Measurements from ENCODE around the gene RAD51C. TPM values are rescaled to one million over a fixed set of nuclear protein-coding genes. Genes with fewer than 3 reads are reported as not detected.

Gene RAD51C
- polyA plus RNA-seq, 2 of the 4 experiments (the other 2 are of a cell fraction), result 83.4 to 121 TPM

GRCh38 chr17:58722274-58722673 lies 29.9 kb downstream of the RAD51C start:
- no peak overlapping the region for H3K27ac ChIP-seq
- TF ChIP-seq CHD4 (IDR thresholded peaks at IDR 0.05; ENCODE audit: borderline replicate concordance) (no peak), MAFK (IDR thresholded peaks at IDR 0.05; ENCODE audit: partially characterized antibody) (no peak), GATA3 (IDR thresholded peaks at IDR 0.05; ENCODE audit: borderline replicate concordance) (no peak), ESRRA (IDR thresholded peaks at IDR 0.05; ENCODE audit: borderline replicate concordance, low read length) (no peak), TFCP2L1 (CRISPR knock-in tag; IDR thresholded peaks at IDR 0.05) (no peak), HDAC2 (IDR thresholded peaks at IDR 0.05) (no peak), RAD21 (conservative IDR thresholded peaks at IDR 0.05 in 1 of 2, IDR thresholded peaks at IDR 0.05 in 1 of 2) (no peak), ATOH8 (CRISPR knock-in tag; IDR thresholded peaks at IDR 0.05; ENCODE audit: low read depth) (no peak), USF2 (IDR thresholded peaks at IDR 0.05) (no peak), RNF2 (IDR thresholded peaks at IDR 0.05; ENCODE audit: borderline replicate concordance, low read depth) (no peak), E2F6 (IDR thresholded peaks at IDR 0.05; ENCODE audit: borderline replicate concordance, low read depth) (no peak), TP53 (CRISPR knock-in tag; IDR thresholded peaks at IDR 0.05) (no peak)
- no peak for ATAC-seq
- ChIA-PET POLR2A (no interaction called here), CTCF (interaction anchor here (2.1 kb wide), 1 partner anchor 11 kb away, joined by 5 read pairs; no protein-coding TSS in a partner anchor)
- no peak for DNase-seq (ENCODE audit: low read depth in 1 of 2, low spot score in 1 of 2)
- H3K4me2 ChIP-seq, result no peak overlapping the region
- no peak overlapping the region for H3K4me3 ChIP-seq
- no peaks in the 10 kb centered on the region for H3K4me1 ChIP-seq
- FAIRE-seq, result no peak
- H3K9me3 ChIP-seq, result no peaks in the 10 kb centered on the region
- WGBS (ENCODE audit: missing lambda C conversion rate), result 72% methylated on average over 1 of the region's 1 CpG

- FAIRE-seq (peak; percentile 36), DNase-seq (ENCODE audit: low read depth in 1 of 2, low spot score in 1 of 2) (no peak), ATAC-seq (no peak)
- TF ChIP-seq HOXA7 (CRISPR knock-in tag; IDR thresholded peaks at IDR 0.05) (no peak), HOXB5 (CRISPR knock-in tag; IDR thresholded peaks at IDR 0.05) (no peak), CHD4 (IDR thresholded peaks at IDR 0.05; ENCODE audit: borderline replicate concordance) (no peak), FOSL2 (IDR thresholded peaks at IDR 0.05) (no peak), FOSL2 (CRISPR knock-in tag; IDR thresholded peaks at IDR 0.05) (no peak), EHMT2 (IDR thresholded peaks at IDR 0.05; ENCODE audit: low read depth) (no peak), TFCP2L1 (CRISPR knock-in tag; IDR thresholded peaks at IDR 0.05) (no peak), CHD2 (IDR thresholded peaks at IDR 0.05; ENCODE audit: low read length, partially characterized antibody) (no peak), ZSCAN20 (CRISPR knock-in tag; IDR thresholded peaks at IDR 0.05) (no peak), RFX5 (IDR thresholded peaks at IDR 0.05) (no peak)
- H3K4me2 ChIP-seq, result no peak overlapping the region
- no peak overlapping the region for H3K4me3 ChIP-seq
- ChIA-PET POLR2A (no interaction called here), CTCF (interaction anchor here (2.1 kb wide), 1 partner anchor 12 kb away, joined by 5 read pairs; no protein-coding TSS in a partner anchor)
- H3K4me1 ChIP-seq, result no peaks in the 10 kb centered on the region
- H3K27ac ChIP-seq, result no peak overlapping the region
- no peaks in the 10 kb centered on the region for H3K9me3 ChIP-seq
- 95% methylated on average over 2 of the region's 2 CpGs for WGBS (ENCODE audit: missing lambda C conversion rate)
These were observed 30.3 kb downstream of the RAD51C start for GRCh38 chr17:58722696-58723095.

GRCh38 chr17:58728798-58729197 lies 36.4 kb downstream of the RAD51C start:
- no peak overlapping the region for H3K27ac ChIP-seq
- ATAC-seq (no peak), FAIRE-seq (no peak), DNase-seq (ENCODE audit: low read depth in 1 of 2, low spot score in 1 of 2) (no peak)
- TF ChIP-seq TFCP2L1 (CRISPR knock-in tag; IDR thresholded peaks at IDR 0.05) (no peak), FOSB (CRISPR knock-in tag; IDR thresholded peaks at IDR 0.05) (no peak), ZNF302 (CRISPR knock-in tag; IDR thresholded peaks at IDR 0.05) (no peak), JUN (IDR thresholded peaks at IDR 0.05) (no peak), ELK1 (IDR thresholded peaks at IDR 0.05; ENCODE audit: low read depth, low read length) (no peak)
- WGBS (ENCODE audit: missing lambda C conversion rate), result 67% methylated on average over 1 of the region's 1 CpG
- H3K4me3 ChIP-seq, result no peak overlapping the region
- H3K4me1 ChIP-seq, result no peaks in the 10 kb centered on the region
- no peaks in the 10 kb centered on the region for H3K9me3 ChIP-seq
- ChIA-PET CTCF (interaction anchor here (1.2 kb wide), 1 partner anchor 17 kb away, joined by 4 read pairs; no protein-coding TSS in a partner anchor), POLR2A (no interaction called here)
- H3K4me2 ChIP-seq, result no peak overlapping the region

Measured in A549 (cell line).